Measurements from ENCODE around the gene EHMT1.

DNA sequence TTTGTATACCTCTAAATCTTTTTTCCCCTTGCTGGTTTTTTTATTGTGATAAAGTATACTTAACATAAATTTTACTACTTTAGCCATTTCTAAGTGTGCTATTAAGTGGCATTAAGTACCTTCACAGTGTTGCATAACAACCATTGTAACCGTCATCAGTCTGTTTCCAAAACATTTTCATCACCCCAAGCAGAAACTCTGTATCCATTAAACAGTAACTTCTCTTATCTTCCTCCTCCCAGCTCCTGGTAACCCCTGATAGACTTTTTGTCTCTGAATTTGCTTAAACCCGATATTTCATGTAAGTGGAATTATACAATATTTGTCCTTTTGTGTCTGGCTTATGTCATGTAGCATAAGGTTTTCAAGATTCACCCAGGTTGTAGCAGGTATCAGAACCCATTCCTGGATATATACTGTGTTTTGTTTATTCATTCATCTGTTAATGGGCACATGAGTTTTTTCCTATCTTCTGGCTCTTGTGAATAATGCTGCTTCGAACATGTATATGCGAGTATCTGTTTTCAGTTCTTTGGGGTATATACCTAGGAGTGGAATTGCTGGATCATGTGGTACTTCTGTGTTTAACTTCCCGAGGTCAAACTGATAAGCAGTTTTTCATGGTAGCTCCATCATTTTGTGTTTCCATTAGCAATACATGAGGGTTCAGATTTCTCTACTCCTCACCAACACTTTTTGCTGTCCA, 66.4 kb downstream of the EHMT1 start:
- TF ChIP-seq GLIS3 (CRISPR knock-in tag; IDR thresholded peaks at IDR 0.05) (no peak), ZNF565 (CRISPR knock-in tag; conservative IDR thresholded peaks at IDR 0.05; ENCODE audit: low read depth) (no peak), PPARA (CRISPR knock-in tag; IDR thresholded peaks at IDR 0.05; ENCODE audit: borderline replicate concordance) (no peak)
- TF ChIP-seq, protein P1, sequence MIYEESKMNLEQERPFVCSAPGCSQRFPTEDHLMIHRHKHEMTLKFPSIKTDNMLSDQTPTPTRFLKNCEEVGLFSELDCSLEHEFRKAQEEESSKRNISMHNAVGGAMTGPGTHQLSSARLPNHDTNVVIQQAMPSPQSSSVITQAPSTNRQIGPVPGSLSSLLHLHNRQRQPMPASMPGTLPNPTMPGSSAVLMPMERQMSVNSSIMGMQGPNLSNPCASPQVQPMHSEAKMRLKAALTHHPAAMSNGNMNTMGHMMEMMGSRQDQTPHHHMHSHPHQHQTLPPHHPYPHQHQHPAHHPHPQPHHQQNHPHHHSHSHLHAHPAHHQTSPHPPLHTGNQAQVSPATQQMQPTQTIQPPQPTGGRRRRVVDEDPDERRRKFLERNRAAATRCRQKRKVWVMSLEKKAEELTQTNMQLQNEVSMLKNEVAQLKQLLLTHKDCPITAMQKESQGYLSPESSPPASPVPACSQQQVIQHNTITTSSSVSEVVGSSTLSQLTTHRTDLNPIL (CRISPR knock-in tag; IDR thresholded peaks at IDR 0.05; ENCODE audit: low read depth) = no peak
- TF ChIP-seq, protein P2, sequence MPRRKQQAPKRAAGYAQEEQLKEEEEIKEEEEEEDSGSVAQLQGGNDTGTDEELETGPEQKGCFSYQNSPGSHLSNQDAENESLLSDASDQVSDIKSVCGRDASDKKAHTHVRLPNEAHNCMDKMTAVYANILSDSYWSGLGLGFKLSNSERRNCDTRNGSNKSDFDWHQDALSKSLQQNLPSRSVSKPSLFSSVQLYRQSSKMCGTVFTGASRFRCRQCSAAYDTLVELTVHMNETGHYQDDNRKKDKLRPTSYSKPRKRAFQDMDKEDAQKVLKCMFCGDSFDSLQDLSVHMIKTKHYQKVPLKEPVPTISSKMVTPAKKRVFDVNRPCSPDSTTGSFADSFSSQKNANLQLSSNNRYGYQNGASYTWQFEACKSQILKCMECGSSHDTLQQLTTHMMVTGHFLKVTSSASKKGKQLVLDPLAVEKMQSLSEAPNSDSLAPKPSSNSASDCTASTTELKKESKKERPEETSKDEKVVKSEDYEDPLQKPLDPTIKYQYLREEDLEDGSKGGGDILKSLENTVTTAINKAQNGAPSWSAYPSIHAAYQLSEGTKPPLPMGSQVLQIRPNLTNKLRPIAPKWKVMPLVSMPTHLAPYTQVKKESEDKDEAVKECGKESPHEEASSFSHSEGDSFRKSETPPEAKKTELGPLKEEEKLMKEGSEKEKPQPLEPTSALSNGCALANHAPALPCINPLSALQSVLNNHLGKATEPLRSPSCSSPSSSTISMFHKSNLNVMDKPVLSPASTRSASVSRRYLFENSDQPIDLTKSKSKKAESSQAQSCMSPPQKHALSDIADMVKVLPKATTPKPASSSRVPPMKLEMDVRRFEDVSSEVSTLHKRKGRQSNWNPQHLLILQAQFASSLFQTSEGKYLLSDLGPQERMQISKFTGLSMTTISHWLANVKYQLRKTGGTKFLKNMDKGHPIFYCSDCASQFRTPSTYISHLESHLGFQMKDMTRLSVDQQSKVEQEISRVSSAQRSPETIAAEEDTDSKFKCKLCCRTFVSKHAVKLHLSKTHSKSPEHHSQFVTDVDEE (CRISPR knock-in tag; IDR thresholded peaks at IDR 0.05) = no peak
- TF ChIP-seq, protein P3, sequence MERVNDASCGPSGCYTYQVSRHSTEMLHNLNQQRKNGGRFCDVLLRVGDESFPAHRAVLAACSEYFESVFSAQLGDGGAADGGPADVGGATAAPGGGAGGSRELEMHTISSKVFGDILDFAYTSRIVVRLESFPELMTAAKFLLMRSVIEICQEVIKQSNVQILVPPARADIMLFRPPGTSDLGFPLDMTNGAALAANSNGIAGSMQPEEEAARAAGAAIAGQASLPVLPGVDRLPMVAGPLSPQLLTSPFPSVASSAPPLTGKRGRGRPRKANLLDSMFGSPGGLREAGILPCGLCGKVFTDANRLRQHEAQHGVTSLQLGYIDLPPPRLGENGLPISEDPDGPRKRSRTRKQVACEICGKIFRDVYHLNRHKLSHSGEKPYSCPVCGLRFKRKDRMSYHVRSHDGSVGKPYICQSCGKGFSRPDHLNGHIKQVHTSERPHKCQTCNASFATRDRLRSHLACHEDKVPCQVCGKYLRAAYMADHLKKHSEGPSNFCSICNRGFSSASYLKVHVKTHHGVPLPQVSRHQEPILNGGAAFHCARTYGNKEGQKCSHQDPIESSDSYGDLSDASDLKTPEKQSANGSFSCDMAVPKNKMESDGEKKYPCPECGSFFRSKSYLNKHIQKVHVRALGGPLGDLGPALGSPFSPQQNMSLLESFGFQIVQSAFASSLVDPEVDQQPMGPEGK (CRISPR knock-in tag; IDR thresholded peaks at IDR 0.05; ENCODE audit: borderline replicate concordance) = no peak
- TF ChIP-seq, protein P4, sequence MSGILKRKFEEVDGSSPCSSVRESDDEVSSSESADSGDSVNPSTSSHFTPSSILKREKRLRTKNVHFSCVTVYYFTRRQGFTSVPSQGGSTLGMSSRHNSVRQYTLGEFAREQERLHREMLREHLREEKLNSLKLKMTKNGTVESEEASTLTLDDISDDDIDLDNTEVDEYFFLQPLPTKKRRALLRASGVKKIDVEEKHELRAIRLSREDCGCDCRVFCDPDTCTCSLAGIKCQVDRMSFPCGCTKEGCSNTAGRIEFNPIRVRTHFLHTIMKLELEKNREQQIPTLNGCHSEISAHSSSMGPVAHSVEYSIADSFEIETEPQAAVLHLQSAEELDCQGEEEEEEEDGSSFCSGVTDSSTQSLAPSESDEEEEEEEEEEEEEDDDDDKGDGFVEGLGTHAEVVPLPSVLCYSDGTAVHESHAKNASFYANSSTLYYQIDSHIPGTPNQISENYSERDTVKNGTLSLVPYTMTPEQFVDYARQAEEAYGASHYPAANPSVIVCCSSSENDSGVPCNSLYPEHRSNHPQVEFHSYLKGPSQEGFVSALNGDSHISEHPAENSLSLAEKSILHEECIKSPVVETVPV (CRISPR knock-in tag; IDR thresholded peaks at IDR 0.05) = no peak
